Liver (tissue), 9 donors: Measurements from ENCODE around the gene RAPGEF1. TPM values are rescaled to one million over a fixed set of nuclear protein-coding genes. Genes with fewer than 3 reads are reported as not detected.

Experiments
- DNase-seq: peaks from one replicate; pipeline ENCODE4 v3.0.0-alpha.2; 2017; ENCODE audit warnings: low spot score
- H3K27ac ChIP-seq, 2 donors: one replicate each; pipeline ENCODE4 v1.7.0; 2013; ENCODE audit warnings: inconsistent platforms in 2 of 2, low read length in 2 of 2, control low read depth in 1 of 2, low read depth in 1 of 2, mild to moderate bottlenecking in 1 of 2
- H3K27me3 ChIP-seq, 4 donors: one replicate each; pipeline versions ENCODE4 v1.6.1 to v1.7.0; 2013; ENCODE audit warnings: low read length in 3 of 4, inconsistent platforms in 1 of 4, mild to moderate bottlenecking in 1 of 4, moderate library complexity in 1 of 4; ENCODE audit not compliant: control insufficient read depth in 4 of 4, insufficient read depth in 4 of 4
- H3K36me3 ChIP-seq, 4 donors: one replicate each; pipeline versions ENCODE4 v1.6.1 to v1.7.0; 2013; ENCODE audit warnings: low read length in 3 of 4, mild to moderate bottlenecking in 3 of 4, low read depth in 1 of 4, moderate library complexity in 1 of 4; ENCODE audit not compliant: control insufficient read depth in 4 of 4, insufficient read depth in 3 of 4
- H3K4me1 ChIP-seq, 4 donors: one replicate each; pipeline versions ENCODE4 v1.6.1 to v1.7.0; 2013; ENCODE audit warnings: low read length in 3 of 4, mild to moderate bottlenecking in 3 of 4, moderate library complexity in 1 of 4; ENCODE audit not compliant: control insufficient read depth in 4 of 4, insufficient read depth in 4 of 4
- H3K4me3 ChIP-seq, 3 donors: one replicate each; pipeline versions ENCODE4 v1.6.1 to v1.7.0; 2013; ENCODE audit warnings: low read length in 3 of 3, control low read depth in 1 of 3, low read depth in 1 of 3, mild to moderate bottlenecking in 1 of 3
- H3K9ac ChIP-seq, 2 donors: one replicate each; pipeline ENCODE4 v1.7.0; 2013; ENCODE audit warnings: low read length in 2 of 2, mild to moderate bottlenecking in 2 of 2, moderate library complexity in 2 of 2, control low read depth in 1 of 2, low read depth in 1 of 2
- H3K9me3 ChIP-seq, 4 donors: one replicate each; pipeline versions ENCODE4 v1.6.1 to v1.7.0; 2013; ENCODE audit warnings: low read length in 3 of 4; ENCODE audit not compliant: control insufficient read depth in 4 of 4
- EGR1 ChIP-seq, 2 donors: IDR thresholded peaks; 2 replicates each; pipeline ENCODE4 v1.6.1; 2016 to 2018; ENCODE audit warnings: antibody characterized with exemption in 2 of 2, low read depth in 2 of 2
- FOXA1 ChIP-seq: IDR thresholded peaks from 2 replicates; pipeline ENCODE4 v1.6.1; 2016; ENCODE audit warnings: antibody characterized with exemption
- GABPA ChIP-seq, 2 donors: IDR thresholded peaks in 1 of 2; conservative IDR thresholded peaks in 1 of 2; 2 replicates each; pipeline ENCODE4 v1.6.1; 2016; ENCODE audit warnings: antibody characterized with exemption in 2 of 2, mild to moderate bottlenecking in 1 of 2, moderate library complexity in 1 of 2
- HNF4A ChIP-seq, 2 donors: conservative IDR thresholded peaks; 2 replicates each; pipeline ENCODE4 v1.6.1; 2016; ENCODE audit warnings: antibody characterized with exemption in 2 of 2, mild to moderate bottlenecking in 2 of 2
- JUND ChIP-seq, 2 donors: IDR thresholded peaks; 2 replicates each; pipeline ENCODE4 v1.6.1; 2016; ENCODE audit warnings: antibody characterized with exemption in 2 of 2
- NR2F2 ChIP-seq: IDR thresholded peaks from 2 replicates; pipeline ENCODE4 v1.6.1; 2016; ENCODE audit warnings: antibody characterized with exemption
- RXRA ChIP-seq, 2 donors: IDR thresholded peaks; 2 replicates each; pipeline ENCODE4 v1.6.1; 2017 to 2018; ENCODE audit warnings: antibody characterized with exemption in 2 of 2, mild to moderate bottlenecking in 1 of 2
- SP1 ChIP-seq: IDR thresholded peaks from 2 replicates; pipeline ENCODE4 v1.6.1; 2018; ENCODE audit warnings: antibody characterized with exemption, mild to moderate bottlenecking
- TAF1 ChIP-seq: conservative IDR thresholded peaks from 2 replicates; pipeline ENCODE4 v1.6.1; 2016; ENCODE audit warnings: antibody characterized with exemption, mild to moderate bottlenecking
- WGBS: extraction: QIAGEN DNeasy Blood & Tissue Kit; methylation state at CpG from one replicate; pipeline ENCODE4 v1.1.7; 2013; 5-methylcytosine and 5-hydroxymethylcytosine counted together
- polyA plus RNA-seq, 2 donors: library from polyadenylated mRNA; stranded (reverse) in 1 of 2; unstranded in 1 of 2; fragments of 200-250 nt in 1 of 2; fragments of >200 nt in 1 of 2; fragmentation: Nextera tagmentation in 1 of 2; extraction: Ambion mirVana in 1 of 2; gene quantifications; one replicate each; pipeline versions ENCODE4 v1.2.1 to v1.2.3, GENCODE V29; 2013 to 2015
- total RNA-seq, 2 donors: library from RNA; depleted of rRNA; stranded (reverse); fragments of >200 nt; gene quantifications; one replicate each; pipeline ENCODE4 v1.2.3, GENCODE V29; 2014
- TF ChIP-seq, protein P1 (sequence below): IDR thresholded peaks from 2 replicates; pipeline ENCODE4 v1.6.1; 2016; ENCODE audit warnings: antibody characterized with exemption, mild to moderate bottlenecking
- TF ChIP-seq, protein P2 (sequence below): IDR thresholded peaks from 2 replicates; pipeline ENCODE4 v1.6.1; 2016; ENCODE audit warnings: antibody characterized with exemption
- TF ChIP-seq, protein P3 (sequence below): IDR thresholded peaks from 2 replicates; pipeline ENCODE4 v1.6.1; 2016; ENCODE audit warnings: antibody characterized with exemption
- TF ChIP-seq, protein P4 (sequence below): fragments of 150-350 bp; IDR thresholded peaks from 2 replicates; pipeline ENCODE4 v1.5.1; 2017; ENCODE audit warnings: improper control_type of control experiment, low read depth, low read length; ENCODE audit not compliant: missing input control
- donor health status: healthy.
- donor health status: healthy.
- donor health status: healthy.
- donor health status: healthy.
- donor health status: healthy.

RAPGEF1 gene
- total and polyA plus RNA-seq, 4 donors: 5.6 to 19.7 (median 16.8) TPM

DNA sequence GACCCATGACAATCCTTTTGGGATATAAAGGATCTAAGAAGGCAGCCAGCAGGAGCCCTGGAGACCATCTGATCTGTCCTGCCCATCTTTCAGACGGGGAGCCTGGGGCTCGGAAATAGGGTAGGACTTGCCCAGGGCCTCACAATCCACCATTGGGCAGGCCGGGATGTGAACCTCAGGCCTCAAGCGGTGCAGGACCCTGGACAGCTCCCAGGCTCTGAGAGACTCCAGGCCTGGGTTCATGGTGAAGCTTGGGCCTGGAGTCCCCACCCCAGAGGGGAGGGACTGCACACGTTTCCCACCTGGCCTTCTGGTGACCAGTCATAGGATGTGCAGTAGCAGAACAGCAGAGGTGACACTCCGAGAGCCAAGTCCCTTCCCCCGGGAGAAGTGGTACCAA lies 36.6 kb upstream of the RAPGEF1 start:
- WGBS: 21% methylated on average over 7 of the region's 7 CpGs
- no peak for TF ChIP-seq RXRA (IDR thresholded peaks at IDR 0.05)
- no peak for TF ChIP-seq EGR1 (IDR thresholded peaks at IDR 0.05; ENCODE audit: low read depth in 2 of 2)
- TF ChIP-seq FOXA1: no peak
- TF ChIP-seq, protein P1, sequence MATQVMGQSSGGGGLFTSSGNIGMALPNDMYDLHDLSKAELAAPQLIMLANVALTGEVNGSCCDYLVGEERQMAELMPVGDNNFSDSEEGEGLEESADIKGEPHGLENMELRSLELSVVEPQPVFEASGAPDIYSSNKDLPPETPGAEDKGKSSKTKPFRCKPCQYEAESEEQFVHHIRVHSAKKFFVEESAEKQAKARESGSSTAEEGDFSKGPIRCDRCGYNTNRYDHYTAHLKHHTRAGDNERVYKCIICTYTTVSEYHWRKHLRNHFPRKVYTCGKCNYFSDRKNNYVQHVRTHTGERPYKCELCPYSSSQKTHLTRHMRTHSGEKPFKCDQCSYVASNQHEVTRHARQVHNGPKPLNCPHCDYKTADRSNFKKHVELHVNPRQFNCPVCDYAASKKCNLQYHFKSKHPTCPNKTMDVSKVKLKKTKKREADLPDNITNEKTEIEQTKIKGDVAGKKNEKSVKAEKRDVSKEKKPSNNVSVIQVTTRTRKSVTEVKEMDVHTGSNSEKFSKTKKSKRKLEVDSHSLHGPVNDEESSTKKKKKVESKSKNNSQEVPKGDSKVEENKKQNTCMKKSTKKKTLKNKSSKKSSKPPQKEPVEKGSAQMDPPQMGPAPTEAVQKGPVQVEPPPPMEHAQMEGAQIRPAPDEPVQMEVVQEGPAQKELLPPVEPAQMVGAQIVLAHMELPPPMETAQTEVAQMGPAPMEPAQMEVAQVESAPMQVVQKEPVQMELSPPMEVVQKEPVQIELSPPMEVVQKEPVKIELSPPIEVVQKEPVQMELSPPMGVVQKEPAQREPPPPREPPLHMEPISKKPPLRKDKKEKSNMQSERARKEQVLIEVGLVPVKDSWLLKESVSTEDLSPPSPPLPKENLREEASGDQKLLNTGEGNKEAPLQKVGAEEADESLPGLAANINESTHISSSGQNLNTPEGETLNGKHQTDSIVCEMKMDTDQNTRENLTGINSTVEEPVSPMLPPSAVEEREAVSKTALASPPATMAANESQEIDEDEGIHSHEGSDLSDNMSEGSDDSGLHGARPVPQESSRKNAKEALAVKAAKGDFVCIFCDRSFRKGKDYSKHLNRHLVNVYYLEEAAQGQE: peak; percentile 97
- TF ChIP-seq, protein P2, sequence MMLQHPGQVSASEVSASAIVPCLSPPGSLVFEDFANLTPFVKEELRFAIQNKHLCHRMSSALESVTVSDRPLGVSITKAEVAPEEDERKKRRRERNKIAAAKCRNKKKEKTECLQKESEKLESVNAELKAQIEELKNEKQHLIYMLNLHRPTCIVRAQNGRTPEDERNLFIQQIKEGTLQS: no peak
- TF ChIP-seq, protein P3, sequence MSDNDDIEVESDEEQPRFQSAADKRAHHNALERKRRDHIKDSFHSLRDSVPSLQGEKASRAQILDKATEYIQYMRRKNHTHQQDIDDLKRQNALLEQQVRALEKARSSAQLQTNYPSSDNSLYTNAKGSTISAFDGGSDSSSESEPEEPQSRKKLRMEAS: no peak
- TF ChIP-seq GABPA (IDR thresholded peaks at IDR 0.05 in 1 of 2, conservative IDR thresholded peaks at IDR 0.05 in 1 of 2): no peak
- TF ChIP-seq SP1: no peak
- TF ChIP-seq, protein P4, sequence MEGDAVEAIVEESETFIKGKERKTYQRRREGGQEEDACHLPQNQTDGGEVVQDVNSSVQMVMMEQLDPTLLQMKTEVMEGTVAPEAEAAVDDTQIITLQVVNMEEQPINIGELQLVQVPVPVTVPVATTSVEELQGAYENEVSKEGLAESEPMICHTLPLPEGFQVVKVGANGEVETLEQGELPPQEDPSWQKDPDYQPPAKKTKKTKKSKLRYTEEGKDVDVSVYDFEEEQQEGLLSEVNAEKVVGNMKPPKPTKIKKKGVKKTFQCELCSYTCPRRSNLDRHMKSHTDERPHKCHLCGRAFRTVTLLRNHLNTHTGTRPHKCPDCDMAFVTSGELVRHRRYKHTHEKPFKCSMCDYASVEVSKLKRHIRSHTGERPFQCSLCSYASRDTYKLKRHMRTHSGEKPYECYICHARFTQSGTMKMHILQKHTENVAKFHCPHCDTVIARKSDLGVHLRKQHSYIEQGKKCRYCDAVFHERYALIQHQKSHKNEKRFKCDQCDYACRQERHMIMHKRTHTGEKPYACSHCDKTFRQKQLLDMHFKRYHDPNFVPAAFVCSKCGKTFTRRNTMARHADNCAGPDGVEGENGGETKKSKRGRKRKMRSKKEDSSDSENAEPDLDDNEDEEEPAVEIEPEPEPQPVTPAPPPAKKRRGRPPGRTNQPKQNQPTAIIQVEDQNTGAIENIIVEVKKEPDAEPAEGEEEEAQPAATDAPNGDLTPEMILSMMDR: no peak
- Histone ChIP-seq H3K27me3 (no peaks in the 10 kb centered on the region), H3K9ac (no peak overlapping the region), H3K36me3 (no peaks in the 10 kb centered on the region), H3K9me3 (no peaks in the 10 kb centered on the region), H3K27ac (no peak overlapping the region), H3K4me3 (no peak overlapping the region), H3K4me1 (no peaks in the 10 kb centered on the region)
- peak; percentile 54 for DNase-seq

DNA sequence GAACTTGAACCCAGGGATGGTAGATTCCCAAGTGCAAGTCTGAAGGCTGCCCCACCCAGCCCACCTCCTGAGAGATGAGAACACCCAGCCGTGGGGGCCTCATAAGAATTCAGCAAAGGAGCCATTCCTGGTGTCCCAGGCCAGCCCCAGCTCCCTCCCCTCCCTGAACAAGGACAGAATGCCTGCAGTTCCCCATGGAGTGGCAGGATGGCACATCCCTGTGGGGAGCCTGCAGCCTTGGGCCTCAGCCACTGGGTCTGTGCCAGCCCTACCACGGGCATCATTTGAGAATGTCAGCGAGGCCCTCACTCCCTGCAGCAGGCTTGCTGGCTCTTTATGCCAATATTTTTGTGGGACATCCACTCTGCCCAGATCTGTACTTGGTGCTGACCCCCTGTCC lies 36.2 kb upstream of the RAPGEF1 start:
- no peak overlapping the region for H3K27ac ChIP-seq
- no peaks in the 10 kb centered on the region for H3K9me3 ChIP-seq
- no peak for DNase-seq
- no peak overlapping the region for H3K4me3 ChIP-seq
- no peak overlapping the region for H3K9ac ChIP-seq
- no peaks in the 10 kb centered on the region for H3K27me3 ChIP-seq
- no peaks in the 10 kb centered on the region for H3K4me1 ChIP-seq
- TF ChIP-seq RXRA (IDR thresholded peaks at IDR 0.05): no peak
- TF ChIP-seq HNF4A (conservative IDR thresholded peaks at IDR 0.05): no peak
- no peak for TF ChIP-seq FOXA1
- no peak for TF ChIP-seq GABPA (IDR thresholded peaks at IDR 0.05 in 1 of 2, conservative IDR thresholded peaks at IDR 0.05 in 1 of 2)
- TF ChIP-seq JUND (IDR thresholded peaks at IDR 0.05): no peak
- TF ChIP-seq, protein P1: no peak
- no peak for TF ChIP-seq SP1
- no peak for TF ChIP-seq EGR1 (IDR thresholded peaks at IDR 0.05; ENCODE audit: low read depth in 2 of 2)
- no peak for TF ChIP-seq NR2F2
- no peak for TF ChIP-seq TAF1
- WGBS: 32% methylated on average over 3 of the region's 3 CpGs
- H3K36me3 ChIP-seq: no peaks in the 10 kb centered on the region
